HEK293 (cell line): ENCODE data around the gene ANO7.

Experiments
- HOXA7 ChIP-seq: sonication (generic); formaldehyde crosslinking; IDR thresholded peaks from 2 replicates; pipeline ENCODE4 v1.8.1; 2022; ENCODE audit warnings: missing genetic modification reagents, borderline replicate concordance
- KLF10 ChIP-seq: fragments of 450-650 bp; IDR thresholded peaks from 2 replicates; pipeline ENCODE4 v1.5.1; 2018; ENCODE audit warnings: missing biosample characterization, mild to moderate bottlenecking, missing genetic modification characterization
- TCF7L2 ChIP-seq: IDR thresholded peaks from 2 replicates; pipeline ENCODE4 v1.6.1; 2011; ENCODE audit warnings: low read depth, mild to moderate bottlenecking, inconsistent platforms, low read length, moderate library complexity, borderline replicate concordance
- YY1 ChIP-seq: fragments of 450-650 bp; formaldehyde crosslinking; IDR thresholded peaks from 2 replicates; pipeline ENCODE4 v1.5.1; 2018; ENCODE audit warnings: missing biosample characterization, missing genetic modification characterization
- ZNF274 ChIP-seq, 2 experiments: fragments of 200-500 bp in 1 of 2; fragments of 450-650 bp in 1 of 2; sonication (Bioruptor generic) in 1 of 2; formaldehyde crosslinking in 1 of 2; IDR thresholded peaks; 2 replicates each; pipeline versions ENCODE4 v1.5.1 to v1.6.1; 2014 to 2016; ENCODE audit warnings: borderline replicate concordance in 1 of 2, inconsistent platforms in 1 of 2, low read length in 1 of 2, missing biosample characterization in 1 of 2, missing genetic modification characterization in 1 of 2
- ZNF660 ChIP-seq: fragments of 450-650 bp; IDR thresholded peaks from 2 replicates; pipeline ENCODE4 v1.5.1; 2018; ENCODE audit warnings: missing biosample characterization, mild to moderate bottlenecking, missing genetic modification characterization
- TF ChIP-seq, protein P1 (sequence below): fragments of 450-650 bp; formaldehyde crosslinking; IDR thresholded peaks from 2 replicates; pipeline ENCODE4 v1.5.1; 2016; ENCODE audit warnings: missing biosample characterization, missing genetic modification characterization
- TF ChIP-seq, protein P2 (sequence below): fragments of 450-650 bp; formaldehyde crosslinking; IDR thresholded peaks from 2 replicates; pipeline ENCODE4 v1.5.1; 2016; ENCODE audit warnings: missing biosample characterization, missing genetic modification characterization
- TF ChIP-seq, protein P3 (sequence below): fragments of 450-650 bp; IDR thresholded peaks from 2 replicates; pipeline ENCODE4 v1.5.1; 2018; ENCODE audit warnings: missing biosample characterization, missing genetic modification characterization

DNA sequence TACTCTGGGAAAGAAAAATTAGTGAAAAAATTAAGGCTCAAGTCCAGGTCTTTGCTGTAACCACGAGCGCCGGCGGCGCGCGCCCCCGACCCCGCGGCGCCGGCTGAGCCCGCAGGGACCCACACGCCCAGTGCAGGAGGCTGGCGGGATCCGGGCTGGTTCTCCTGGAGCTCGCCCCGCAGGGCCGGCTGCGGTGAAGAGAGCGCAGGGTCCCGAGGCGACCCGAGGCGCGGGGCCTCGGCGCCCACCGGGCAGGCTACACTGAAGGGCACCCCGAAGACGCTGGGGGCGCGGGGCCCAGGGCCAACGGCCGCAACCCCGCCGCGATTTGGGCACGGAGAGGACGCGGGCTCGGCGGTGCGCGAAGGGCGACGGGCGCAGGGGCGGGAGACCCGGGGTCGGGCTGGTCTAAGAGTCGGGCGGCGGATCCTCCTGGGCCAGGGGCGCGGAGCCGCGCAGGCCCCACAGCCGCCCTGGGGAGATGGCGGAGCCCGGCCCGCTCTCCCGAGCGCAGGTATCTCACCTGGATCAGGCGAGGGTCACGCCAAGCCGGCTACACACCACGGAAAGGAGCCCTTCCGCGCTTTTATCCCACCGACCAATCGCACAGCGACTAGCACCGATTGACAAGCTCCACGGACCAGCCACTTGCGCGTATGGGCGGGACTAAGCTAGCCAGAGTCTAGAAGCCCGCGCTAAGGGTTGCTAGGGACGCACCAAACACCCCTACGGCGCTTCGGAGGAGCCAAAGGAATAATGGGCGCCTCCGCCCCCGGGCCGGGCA lies 39.4 kb upstream of the ANO7 start, which contains the start of gene PASK:
- TF ChIP-seq, protein P1, sequence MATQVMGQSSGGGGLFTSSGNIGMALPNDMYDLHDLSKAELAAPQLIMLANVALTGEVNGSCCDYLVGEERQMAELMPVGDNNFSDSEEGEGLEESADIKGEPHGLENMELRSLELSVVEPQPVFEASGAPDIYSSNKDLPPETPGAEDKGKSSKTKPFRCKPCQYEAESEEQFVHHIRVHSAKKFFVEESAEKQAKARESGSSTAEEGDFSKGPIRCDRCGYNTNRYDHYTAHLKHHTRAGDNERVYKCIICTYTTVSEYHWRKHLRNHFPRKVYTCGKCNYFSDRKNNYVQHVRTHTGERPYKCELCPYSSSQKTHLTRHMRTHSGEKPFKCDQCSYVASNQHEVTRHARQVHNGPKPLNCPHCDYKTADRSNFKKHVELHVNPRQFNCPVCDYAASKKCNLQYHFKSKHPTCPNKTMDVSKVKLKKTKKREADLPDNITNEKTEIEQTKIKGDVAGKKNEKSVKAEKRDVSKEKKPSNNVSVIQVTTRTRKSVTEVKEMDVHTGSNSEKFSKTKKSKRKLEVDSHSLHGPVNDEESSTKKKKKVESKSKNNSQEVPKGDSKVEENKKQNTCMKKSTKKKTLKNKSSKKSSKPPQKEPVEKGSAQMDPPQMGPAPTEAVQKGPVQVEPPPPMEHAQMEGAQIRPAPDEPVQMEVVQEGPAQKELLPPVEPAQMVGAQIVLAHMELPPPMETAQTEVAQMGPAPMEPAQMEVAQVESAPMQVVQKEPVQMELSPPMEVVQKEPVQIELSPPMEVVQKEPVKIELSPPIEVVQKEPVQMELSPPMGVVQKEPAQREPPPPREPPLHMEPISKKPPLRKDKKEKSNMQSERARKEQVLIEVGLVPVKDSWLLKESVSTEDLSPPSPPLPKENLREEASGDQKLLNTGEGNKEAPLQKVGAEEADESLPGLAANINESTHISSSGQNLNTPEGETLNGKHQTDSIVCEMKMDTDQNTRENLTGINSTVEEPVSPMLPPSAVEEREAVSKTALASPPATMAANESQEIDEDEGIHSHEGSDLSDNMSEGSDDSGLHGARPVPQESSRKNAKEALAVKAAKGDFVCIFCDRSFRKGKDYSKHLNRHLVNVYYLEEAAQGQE (tag by site-specific recombination), result no peak
- TF ChIP-seq, protein P2, sequence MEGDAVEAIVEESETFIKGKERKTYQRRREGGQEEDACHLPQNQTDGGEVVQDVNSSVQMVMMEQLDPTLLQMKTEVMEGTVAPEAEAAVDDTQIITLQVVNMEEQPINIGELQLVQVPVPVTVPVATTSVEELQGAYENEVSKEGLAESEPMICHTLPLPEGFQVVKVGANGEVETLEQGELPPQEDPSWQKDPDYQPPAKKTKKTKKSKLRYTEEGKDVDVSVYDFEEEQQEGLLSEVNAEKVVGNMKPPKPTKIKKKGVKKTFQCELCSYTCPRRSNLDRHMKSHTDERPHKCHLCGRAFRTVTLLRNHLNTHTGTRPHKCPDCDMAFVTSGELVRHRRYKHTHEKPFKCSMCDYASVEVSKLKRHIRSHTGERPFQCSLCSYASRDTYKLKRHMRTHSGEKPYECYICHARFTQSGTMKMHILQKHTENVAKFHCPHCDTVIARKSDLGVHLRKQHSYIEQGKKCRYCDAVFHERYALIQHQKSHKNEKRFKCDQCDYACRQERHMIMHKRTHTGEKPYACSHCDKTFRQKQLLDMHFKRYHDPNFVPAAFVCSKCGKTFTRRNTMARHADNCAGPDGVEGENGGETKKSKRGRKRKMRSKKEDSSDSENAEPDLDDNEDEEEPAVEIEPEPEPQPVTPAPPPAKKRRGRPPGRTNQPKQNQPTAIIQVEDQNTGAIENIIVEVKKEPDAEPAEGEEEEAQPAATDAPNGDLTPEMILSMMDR (tag by site-specific recombination), result no peak
- no peak for TF ChIP-seq HOXA7 (CRISPR knock-in tag)
- TF ChIP-seq, protein P3, sequence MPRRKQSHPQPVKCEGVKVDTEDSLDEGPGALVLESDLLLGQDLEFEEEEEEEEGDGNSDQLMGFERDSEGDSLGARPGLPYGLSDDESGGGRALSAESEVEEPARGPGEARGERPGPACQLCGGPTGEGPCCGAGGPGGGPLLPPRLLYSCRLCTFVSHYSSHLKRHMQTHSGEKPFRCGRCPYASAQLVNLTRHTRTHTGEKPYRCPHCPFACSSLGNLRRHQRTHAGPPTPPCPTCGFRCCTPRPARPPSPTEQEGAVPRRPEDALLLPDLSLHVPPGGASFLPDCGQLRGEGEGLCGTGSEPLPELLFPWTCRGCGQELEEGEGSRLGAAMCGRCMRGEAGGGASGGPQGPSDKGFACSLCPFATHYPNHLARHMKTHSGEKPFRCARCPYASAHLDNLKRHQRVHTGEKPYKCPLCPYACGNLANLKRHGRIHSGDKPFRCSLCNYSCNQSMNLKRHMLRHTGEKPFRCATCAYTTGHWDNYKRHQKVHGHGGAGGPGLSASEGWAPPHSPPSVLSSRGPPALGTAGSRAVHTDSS (tag by site-specific recombination), result no peak
- peak; percentile 32; the same call in 1 of the 2 replicates for TF ChIP-seq TCF7L2
- no peak for TF ChIP-seq KLF10 (tag by site-specific recombination)
- no peak for TF ChIP-seq YY1 (tag by site-specific recombination)
- no peak for TF ChIP-seq ZNF660 (tag by site-specific recombination)
- no peak for TF ChIP-seq ZNF274 (IDR thresholded peaks at IDR 0.05; ENCODE audit: low read length)
- TF ChIP-seq ZNF274 (tag by site-specific recombination; IDR thresholded peaks at IDR 0.05; ENCODE audit: borderline replicate concordance), result no peak
